Measurements from ENCODE around the gene CACNA1B. TPM values are rescaled to one million over a fixed set of nuclear protein-coding genes. Genes with fewer than 3 reads are reported as not detected.

The CACNA1B gene
- total RNA-seq, 1 experiment from 2014 or later: not detected

- no peaks in the 10 kb centered on the region for H3K9me3 Mint-ChIP-seq (ENCODE audit: low read depth, unreplicated experiment)
- H3K4me3 Mint-ChIP-seq (ENCODE audit: low read depth, unreplicated experiment): no peak overlapping the region
- intact Hi-C loops (cut with micrococcal nuclease; ENCODE audit: unreplicated experiment): no loop called here
- H3K4me1 Mint-ChIP-seq (ENCODE audit: low read depth, unreplicated experiment): no peaks in the 10 kb centered on the region
- peaks cover 47% of the 10 kb centered on the region for H3K27me3 Mint-ChIP-seq (ENCODE audit: unreplicated experiment)
- no TSS peak for BruUV-seq (replicated peaks)
- H3K27ac Mint-ChIP-seq (ENCODE audit: unreplicated experiment): peak overlapping the region; percentile 52
- CTCF ChIA-PET: no interaction called here
- H3K36me3 Mint-ChIP-seq (ENCODE audit: insufficient read depth, unreplicated experiment): no peaks in the 10 kb centered on the region
- DNase-seq: no peak
- no peak for TF ChIP-seq CTCF (IDR thresholded peaks at IDR 0.05; ENCODE audit: unreplicated experiment)
Observed at GRCh38 chr9:137879566-137880150, 2.1 kb downstream of the CACNA1B start.

DNA sequence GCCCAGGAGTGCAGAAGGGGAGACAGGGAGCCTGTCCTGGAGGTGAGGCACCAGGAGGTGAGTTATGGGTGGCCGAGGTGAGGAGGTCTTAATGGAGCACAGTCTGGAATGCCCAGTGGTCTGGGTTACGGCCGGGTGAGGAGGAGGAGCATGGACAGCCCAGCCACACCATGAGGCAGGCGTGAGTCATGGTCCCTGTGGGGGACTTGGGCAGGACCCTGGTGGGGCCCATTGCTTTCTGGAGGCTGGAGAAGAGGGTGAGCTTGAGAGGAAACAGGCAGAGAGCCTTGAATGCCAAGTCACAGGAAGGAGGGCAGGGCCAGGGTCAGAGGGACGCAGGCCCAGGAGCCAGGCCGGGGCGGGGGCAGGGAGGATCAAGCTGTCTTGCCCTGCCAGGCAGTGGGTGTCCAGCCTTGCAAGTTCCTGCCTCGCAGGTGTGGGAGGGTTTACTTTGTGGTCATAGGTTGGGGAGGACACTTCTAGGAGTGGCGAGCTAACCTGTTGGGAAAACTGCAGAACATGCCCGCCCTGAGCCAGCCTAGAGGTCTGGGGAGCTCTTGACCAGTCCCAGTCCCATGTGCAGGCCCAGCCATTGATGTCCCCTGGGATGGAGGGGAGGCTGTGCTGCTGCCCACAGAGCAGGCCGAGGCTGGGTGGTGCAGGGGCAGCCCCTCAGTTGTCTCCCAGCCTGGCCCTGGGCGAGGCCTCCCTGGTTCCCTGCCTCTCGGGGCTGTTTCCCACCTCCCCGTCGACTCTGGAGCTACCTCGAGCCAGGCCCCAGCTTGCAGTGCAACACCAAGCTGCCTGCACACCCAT, 2.8 kb downstream of the CACNA1B start:
- CTCF ChIA-PET: no interaction called here
- BruUV-seq (replicated peaks): no TSS peak
- Mint-ChIP-seq H3K9me3 (ENCODE audit: low read depth, unreplicated experiment) (no peaks in the 10 kb centered on the region), H3K27me3 (ENCODE audit: unreplicated experiment) (peaks cover 40% of the 10 kb centered on the region), H3K27ac (ENCODE audit: unreplicated experiment) (peak overlapping the region; percentile 52), H3K36me3 (ENCODE audit: insufficient read depth, unreplicated experiment) (no peaks in the 10 kb centered on the region), H3K4me1 (ENCODE audit: low read depth, unreplicated experiment) (no peaks in the 10 kb centered on the region), H3K4me3 (ENCODE audit: low read depth, unreplicated experiment) (no peak overlapping the region)
- intact Hi-C loops (cut with micrococcal nuclease; ENCODE audit: unreplicated experiment): no loop called here
- TF ChIP-seq CTCF (IDR thresholded peaks at IDR 0.05; ENCODE audit: unreplicated experiment): no peak
- DNase-seq: no peak

GRCh38 chr9:137880976-137881530, 3.5 kb downstream of the CACNA1B start:
- CTCF ChIA-PET: no interaction called here
- Mint-ChIP-seq H3K27me3 (ENCODE audit: unreplicated experiment) (peaks cover 33% of the 10 kb centered on the region), H3K27ac (ENCODE audit: unreplicated experiment) (no peak overlapping the region), H3K9me3 (ENCODE audit: low read depth, unreplicated experiment) (no peaks in the 10 kb centered on the region), H3K36me3 (ENCODE audit: insufficient read depth, unreplicated experiment) (no peaks in the 10 kb centered on the region), H3K4me1 (ENCODE audit: low read depth, unreplicated experiment) (no peaks in the 10 kb centered on the region), H3K4me3 (ENCODE audit: low read depth, unreplicated experiment) (no peak overlapping the region)
- intact Hi-C loops (cut with micrococcal nuclease; ENCODE audit: unreplicated experiment): no loop called here
- BruUV-seq (replicated peaks): no TSS peak
- no peak for TF ChIP-seq CTCF (IDR thresholded peaks at IDR 0.05; ENCODE audit: unreplicated experiment)
- no peak for DNase-seq

DNA sequence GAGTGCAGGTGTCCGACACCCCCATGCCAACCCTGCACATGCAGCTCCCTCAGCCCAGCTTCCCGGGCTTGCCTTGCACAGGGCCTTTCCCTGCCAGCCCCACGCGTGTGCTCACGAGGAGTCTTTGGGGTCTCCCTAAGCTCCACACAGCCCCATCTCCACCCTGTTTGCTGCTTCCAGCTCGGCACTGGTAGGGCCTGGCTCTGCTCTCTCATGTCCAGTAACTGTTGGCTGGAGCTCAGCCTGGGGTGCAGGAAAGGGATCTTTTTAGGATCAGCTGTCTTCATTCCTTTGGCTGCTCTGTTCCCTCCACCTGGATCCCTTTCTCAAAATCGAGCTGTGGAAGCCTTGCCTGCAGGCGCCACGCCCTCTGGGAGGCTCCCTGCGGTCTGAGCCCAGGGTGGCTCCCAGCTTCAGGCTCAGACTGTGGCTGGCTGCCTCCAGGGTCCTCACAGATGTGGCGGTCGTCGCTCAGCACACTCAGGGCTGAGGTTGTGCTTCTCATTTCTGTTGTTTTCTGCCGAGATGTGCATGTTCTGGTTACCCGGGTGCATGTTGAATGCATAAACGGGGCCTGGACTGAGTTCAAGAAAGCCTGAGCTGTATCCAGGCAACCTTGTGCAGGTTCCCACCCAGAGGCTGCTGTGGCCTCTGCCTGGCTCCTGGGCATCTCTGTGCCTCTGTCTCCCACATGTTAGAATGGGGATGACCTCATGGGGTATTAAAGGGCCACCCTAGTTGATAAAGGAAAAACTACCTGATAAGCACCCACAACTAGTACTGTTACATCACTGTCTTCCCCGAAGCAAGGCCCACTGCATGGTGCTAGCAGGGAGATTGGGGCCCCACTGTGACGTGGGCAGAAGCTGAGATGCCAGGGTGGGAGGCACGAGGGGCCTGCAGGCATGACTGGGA, 4.3 kb downstream of the CACNA1B start:
- Mint-ChIP-seq H3K36me3 (ENCODE audit: insufficient read depth, unreplicated experiment) (no peaks in the 10 kb centered on the region), H3K4me3 (ENCODE audit: low read depth, unreplicated experiment) (no peak overlapping the region), H3K4me1 (ENCODE audit: low read depth, unreplicated experiment) (no peaks in the 10 kb centered on the region), H3K9me3 (ENCODE audit: low read depth, unreplicated experiment) (no peaks in the 10 kb centered on the region), H3K27ac (ENCODE audit: unreplicated experiment) (no peak overlapping the region), H3K27me3 (ENCODE audit: unreplicated experiment) (peaks cover 34% of the 10 kb centered on the region)
- no peak for DNase-seq
- TF ChIP-seq CTCF (IDR thresholded peaks at IDR 0.05; ENCODE audit: unreplicated experiment): no peak
- no TSS peak for BruUV-seq (replicated peaks)
- intact Hi-C loops (cut with micrococcal nuclease; ENCODE audit: unreplicated experiment): no loop called here
- CTCF ChIA-PET: interaction anchor here (0.6 kb wide), 1 partner anchor 61 kb away, joined by 5 read pairs; no protein-coding TSS in a partner anchor
